SK-N-SH (cell line): ENCODE results near the gene ZNF761. TPM values are rescaled to one million over a fixed set of nuclear protein-coding genes. Genes with fewer than 3 reads are reported as not detected.

Experiments
- CTCF ChIA-PET: fragments of 300-600, 350-600 bp; formaldehyde crosslinking; extraction: SDS; loops from one replicate; lab custom pipeline; 2021; lab: Yijun Ruan, JAX
- POLR2A ChIA-PET: fragments of 350-600 bp; sonication (Branson Sonifier 250); formaldehyde crosslinking; extraction: SDS; loops from one replicate; lab custom pipeline; 2020; ENCODE audit warnings: antibody characterized with exemption, inconsistent platforms; lab: Yijun Ruan, JAX
- DNase-seq: peaks from one replicate; pipeline ENCODE4 v3.0.0; 2012
- H2AFZ ChIP-seq: fragments of 200-600 bp; sonication (generic); 2 replicates; pipeline ENCODE4 v1.8.1; 2016; ENCODE audit warnings: antibody characterized with exemption, mild to moderate bottlenecking, low read depth
- H3F3A ChIP-seq: fragments of 200-600 bp; sonication (generic); replicated peaks from 2 replicates; pipeline ENCODE3; 2016; ENCODE audit warnings: antibody characterized with exemption, mild to moderate bottlenecking; ENCODE audit not compliant: insufficient read depth
- H3K27ac ChIP-seq, 2 experiments: fragments of 200-500 bp in 1 of 2; fragments of 200-600 bp in 1 of 2; sonication (Bioruptor generic) in 1 of 2; sonication (generic), shearing (Covaris generic) in 1 of 2; 2 replicates each; pipeline versions ENCODE4 v1.5.1 to v1.6.1; 2014 to 2016; ENCODE audit warnings: low read depth in 2 of 2, inconsistent platforms in 1 of 2, low read length in 1 of 2, mild to moderate bottlenecking in 1 of 2, mixed read lengths in 1 of 2
- H3K27me3 ChIP-seq: fragments of 200-600 bp; sonication (generic), shearing (Covaris generic); 2 replicates; pipeline ENCODE4 v1.6.1; 2016; ENCODE audit warnings: mixed run types; ENCODE audit not compliant: insufficient read depth
- H3K36me3 ChIP-seq, 2 experiments: fragments of 200-500 bp in 1 of 2; fragments of 200-600 bp in 1 of 2; sonication (Bioruptor generic) in 1 of 2; sonication (generic) in 1 of 2; replicated peaks in 1 of 2; 2 replicates each; pipeline versions ENCODE3 to v1.5.1; 2014 to 2016; ENCODE audit warnings: low read length in 1 of 2, mild to moderate bottlenecking in 1 of 2; ENCODE audit not compliant: insufficient read depth in 2 of 2, control insufficient read depth in 1 of 2
- H3K4me1 ChIP-seq, 2 experiments: fragments of 200-500 bp in 1 of 2; fragments of 200-600 bp in 1 of 2; sonication (Bioruptor generic) in 1 of 2; sonication (generic), shearing (Covaris generic) in 1 of 2; 2 replicates each; pipeline versions ENCODE4 v1.5.1 to v1.6.1; 2014 to 2016; ENCODE audit warnings: low read depth in 1 of 2, low read length in 1 of 2, mixed run types in 1 of 2; ENCODE audit not compliant: insufficient read depth in 2 of 2, control insufficient read depth in 1 of 2
- H3K4me2 ChIP-seq: fragments of 200-600 bp; sonication (generic), shearing (Covaris generic); 2 replicates; pipeline ENCODE4 v1.6.1; 2017; ENCODE audit warnings: mixed run types
- H3K4me3 ChIP-seq, 2 experiments: fragments of 200-500 bp in 1 of 2; fragments of 200-600 bp in 1 of 2; sonication (Bioruptor generic) in 1 of 2; sonication (generic), shearing (Covaris generic) in 1 of 2; 2 replicates each; pipeline versions ENCODE4 v1.5.1 to v1.8.1; 2014 to 2016; ENCODE audit warnings: low read depth in 2 of 2, inconsistent platforms in 1 of 2, low read length in 1 of 2, mild to moderate bottlenecking in 1 of 2, mixed read lengths in 1 of 2, moderate library complexity in 1 of 2
- H3K79me2 ChIP-seq: fragments of 200-600 bp; sonication (generic); 2 replicates; pipeline ENCODE4 v1.8.1; 2017; ENCODE audit warnings: mild to moderate bottlenecking; ENCODE audit not compliant: insufficient read depth
- H3K9ac ChIP-seq: fragments of 200-600 bp; sonication (generic); 2 replicates; pipeline ENCODE4 v1.6.1; 2017; ENCODE audit warnings: mixed run types
- H3K9me2 ChIP-seq: fragments of 200-600 bp; sonication (generic); 2 replicates; pipeline ENCODE4 v1.6.1; 2017; ENCODE audit warnings: mixed run types
- H3K9me3 ChIP-seq: fragments of 200-600 bp; sonication (generic); 2 replicates; pipeline ENCODE4 v1.6.1; 2017; ENCODE audit warnings: mixed run types, mild to moderate bottlenecking, moderate library complexity
- H4K20me1 ChIP-seq: fragments of 200-600 bp; sonication (generic); 2 replicates; pipeline ENCODE4 v1.6.1; 2017; ENCODE audit warnings: mild to moderate bottlenecking, mixed run types; ENCODE audit not compliant: insufficient read depth
- CHD2 ChIP-seq: fragments of 150-350 bp; IDR thresholded peaks from 2 replicates; pipeline ENCODE4 v1.6.1; 2018; ENCODE audit warnings: low read length; ENCODE audit not compliant: partially characterized antibody
- ELF1 ChIP-seq: IDR thresholded peaks from 2 replicates; pipeline ENCODE4 v1.4.0; 2012
- FOXJ3 ChIP-seq: sonication (generic); formaldehyde crosslinking; IDR thresholded peaks from 2 replicates; pipeline ENCODE4 v1.5.1; 2020; ENCODE audit warnings: mild to moderate bottlenecking, missing genetic modification reagents
- FOXM1 ChIP-seq: IDR thresholded peaks from 2 replicates; pipeline ENCODE4 v1.4.0; 2012; ENCODE audit warnings: low read depth, mild to moderate bottlenecking
- GABPA ChIP-seq: IDR thresholded peaks from 2 replicates; pipeline ENCODE4 v1.4.0; 2012; ENCODE audit warnings: low read depth, mild to moderate bottlenecking
- GATA2 ChIP-seq: sonication (generic); formaldehyde crosslinking; IDR thresholded peaks from 2 replicates; pipeline ENCODE4 v1.5.0; 2020; ENCODE audit warnings: mild to moderate bottlenecking, missing genetic modification reagents
- MEF2A ChIP-seq: IDR thresholded peaks from 2 replicates; pipeline ENCODE4 v1.4.0; 2012; ENCODE audit warnings: low read depth, borderline replicate concordance
- POLR2AphosphoS5 ChIP-seq: IDR thresholded peaks from 2 replicates; pipeline ENCODE4 v1.6.1; 2012; ENCODE audit warnings: low read depth, low read length
- RAD21 ChIP-seq: IDR thresholded peaks from 2 replicates; pipeline ENCODE4 v1.6.1; 2012; ENCODE audit warnings: mild to moderate bottlenecking, low read length
- RFX5 ChIP-seq: IDR thresholded peaks from 2 replicates; pipeline ENCODE4 v1.6.1; 2012; ENCODE audit warnings: mild to moderate bottlenecking, improper control_type of control experiment, low read length
- RXRA ChIP-seq: IDR thresholded peaks from 2 replicates; pipeline ENCODE4 v1.4.0; 2012; ENCODE audit warnings: low read depth, mild to moderate bottlenecking, borderline replicate concordance
- SIN3A ChIP-seq: IDR thresholded peaks from 2 replicates; pipeline ENCODE4 v1.6.1; 2012; ENCODE audit warnings: low read depth, mild to moderate bottlenecking, low read length, moderate library complexity, borderline replicate concordance
- SMC3 ChIP-seq: IDR thresholded peaks from 2 replicates; pipeline ENCODE4 v1.6.1; 2012; ENCODE audit warnings: low read depth, low read length, improper control_type of control experiment
- TCF12 ChIP-seq: IDR thresholded peaks from 2 replicates; pipeline ENCODE4 v1.4.0; 2012
- WGBS: methylation state at CpG from one replicate; pipeline ENCODE4 v1.1.6; 2017; ENCODE audit warnings: low lambda C conversion rate; 5-methylcytosine and 5-hydroxymethylcytosine counted together
- polyA plus RNA-seq, 3 experiments: library from polyadenylated mRNA; depleted of rRNA; stranded (reverse); fragments of >200 nt; gene quantifications; 2 replicates each; pipeline ENCODE4 v1.2.3, GENCODE V29; 2012
- TF ChIP-seq, protein P1 (sequence below): fragments of 150-350 bp; IDR thresholded peaks from 2 replicates; pipeline ENCODE4 v1.6.1; 2017; ENCODE audit warnings: antibody characterized with exemption, low read length, low read depth, borderline replicate concordance
- TF ChIP-seq, protein P2 (sequence below): fragments of 200-600 bp; sonication (generic); IDR thresholded peaks from 2 replicates; pipeline ENCODE4 v1.6.1; 2017; ENCODE audit warnings: antibody characterized with exemption, mild to moderate bottlenecking, moderate library complexity
- TF ChIP-seq, protein P3 (sequence below): IDR thresholded peaks from 2 replicates; pipeline ENCODE4 v1.4.0; 2012; ENCODE audit warnings: low read depth, borderline replicate concordance

ZNF761 gene
- polyA plus RNA-seq, 1 of the 3 experiments (the other 2 are of a cell fraction): 5.9 TPM

DNA sequence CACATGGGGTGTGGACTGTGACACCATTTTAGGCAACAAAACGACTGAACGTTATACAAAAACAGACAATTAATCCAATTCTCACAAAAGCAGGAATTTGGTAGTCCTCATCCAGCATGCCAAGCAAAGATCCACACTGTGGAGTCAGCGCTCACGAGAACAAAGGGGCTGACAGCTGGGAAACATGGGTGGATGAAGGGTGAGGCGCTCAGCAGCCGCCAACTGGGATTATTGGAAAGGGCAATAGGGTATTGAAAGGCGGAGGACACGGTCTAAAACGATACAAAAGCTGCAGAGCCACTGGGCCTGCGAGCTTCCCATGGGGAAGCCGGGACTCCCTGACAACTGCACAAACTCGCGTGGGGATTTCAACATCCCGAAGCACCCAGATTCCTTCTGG, 31.1 kb downstream of the ZNF761 start:
- H3K4me2 ChIP-seq: no peak overlapping the region
- H3K9me2 ChIP-seq: no peaks in the 10 kb centered on the region
- CTCF ChIA-PET: interaction anchor here (0.5 kb wide), 1 partner anchor 152 kb away, joined by 3 read pairs; no protein-coding TSS in a partner anchor
- no peak overlapping the region for H3K27ac ChIP-seq
- H3K4me3 ChIP-seq: no peak overlapping the region
- H3K36me3 ChIP-seq: peaks cover 0 to 7% of the 10 kb centered on the region in 2 experiments
- no peaks in the 10 kb centered on the region for H3K79me2 ChIP-seq
- WGBS: 62% methylated on average over 14 of the region's 14 CpGs
- H3K9ac ChIP-seq: no peak overlapping the region
- H2AFZ ChIP-seq: no peak overlapping the region
- no peaks in the 10 kb centered on the region for H3K27me3 ChIP-seq
- TF ChIP-seq GATA2 (CRISPR knock-in tag) (no peak), FOXJ3 (CRISPR knock-in tag) (no peak), RXRA (no peak), POLR2AphosphoS5 (no peak), SIN3A (no peak), RFX5 (no peak)
- TF ChIP-seq, protein P1, sequence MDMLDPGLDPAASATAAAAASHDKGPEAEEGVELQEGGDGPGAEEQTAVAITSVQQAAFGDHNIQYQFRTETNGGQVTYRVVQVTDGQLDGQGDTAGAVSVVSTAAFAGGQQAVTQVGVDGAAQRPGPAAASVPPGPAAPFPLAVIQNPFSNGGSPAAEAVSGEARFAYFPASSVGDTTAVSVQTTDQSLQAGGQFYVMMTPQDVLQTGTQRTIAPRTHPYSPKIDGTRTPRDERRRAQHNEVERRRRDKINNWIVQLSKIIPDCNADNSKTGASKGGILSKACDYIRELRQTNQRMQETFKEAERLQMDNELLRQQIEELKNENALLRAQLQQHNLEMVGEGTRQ: no peak
- TF ChIP-seq, protein P2, sequence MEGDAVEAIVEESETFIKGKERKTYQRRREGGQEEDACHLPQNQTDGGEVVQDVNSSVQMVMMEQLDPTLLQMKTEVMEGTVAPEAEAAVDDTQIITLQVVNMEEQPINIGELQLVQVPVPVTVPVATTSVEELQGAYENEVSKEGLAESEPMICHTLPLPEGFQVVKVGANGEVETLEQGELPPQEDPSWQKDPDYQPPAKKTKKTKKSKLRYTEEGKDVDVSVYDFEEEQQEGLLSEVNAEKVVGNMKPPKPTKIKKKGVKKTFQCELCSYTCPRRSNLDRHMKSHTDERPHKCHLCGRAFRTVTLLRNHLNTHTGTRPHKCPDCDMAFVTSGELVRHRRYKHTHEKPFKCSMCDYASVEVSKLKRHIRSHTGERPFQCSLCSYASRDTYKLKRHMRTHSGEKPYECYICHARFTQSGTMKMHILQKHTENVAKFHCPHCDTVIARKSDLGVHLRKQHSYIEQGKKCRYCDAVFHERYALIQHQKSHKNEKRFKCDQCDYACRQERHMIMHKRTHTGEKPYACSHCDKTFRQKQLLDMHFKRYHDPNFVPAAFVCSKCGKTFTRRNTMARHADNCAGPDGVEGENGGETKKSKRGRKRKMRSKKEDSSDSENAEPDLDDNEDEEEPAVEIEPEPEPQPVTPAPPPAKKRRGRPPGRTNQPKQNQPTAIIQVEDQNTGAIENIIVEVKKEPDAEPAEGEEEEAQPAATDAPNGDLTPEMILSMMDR: no peak
- TF ChIP-seq, protein P3, sequence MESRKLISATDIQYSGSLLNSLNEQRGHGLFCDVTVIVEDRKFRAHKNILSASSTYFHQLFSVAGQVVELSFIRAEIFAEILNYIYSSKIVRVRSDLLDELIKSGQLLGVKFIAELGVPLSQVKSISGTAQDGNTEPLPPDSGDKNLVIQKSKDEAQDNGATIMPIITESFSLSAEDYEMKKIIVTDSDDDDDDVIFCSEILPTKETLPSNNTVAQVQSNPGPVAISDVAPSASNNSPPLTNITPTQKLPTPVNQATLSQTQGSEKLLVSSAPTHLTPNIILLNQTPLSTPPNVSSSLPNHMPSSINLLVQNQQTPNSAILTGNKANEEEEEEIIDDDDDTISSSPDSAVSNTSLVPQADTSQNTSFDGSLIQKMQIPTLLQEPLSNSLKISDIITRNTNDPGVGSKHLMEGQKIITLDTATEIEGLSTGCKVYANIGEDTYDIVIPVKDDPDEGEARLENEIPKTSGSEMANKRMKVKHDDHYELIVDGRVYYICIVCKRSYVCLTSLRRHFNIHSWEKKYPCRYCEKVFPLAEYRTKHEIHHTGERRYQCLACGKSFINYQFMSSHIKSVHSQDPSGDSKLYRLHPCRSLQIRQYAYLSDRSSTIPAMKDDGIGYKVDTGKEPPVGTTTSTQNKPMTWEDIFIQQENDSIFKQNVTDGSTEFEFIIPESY: no peak
- no peaks in the 10 kb centered on the region for H4K20me1 ChIP-seq
- DNase-seq: no peak
- no peaks in the 10 kb centered on the region for H3F3A ChIP-seq
- no peaks in the 10 kb centered on the region for H3K4me1 ChIP-seq
- peaks cover 10% of the 10 kb centered on the region; the same call in 1 of the 2 replicates for H3K9me3 ChIP-seq
- POLR2A ChIA-PET: no interaction called here

DNA sequence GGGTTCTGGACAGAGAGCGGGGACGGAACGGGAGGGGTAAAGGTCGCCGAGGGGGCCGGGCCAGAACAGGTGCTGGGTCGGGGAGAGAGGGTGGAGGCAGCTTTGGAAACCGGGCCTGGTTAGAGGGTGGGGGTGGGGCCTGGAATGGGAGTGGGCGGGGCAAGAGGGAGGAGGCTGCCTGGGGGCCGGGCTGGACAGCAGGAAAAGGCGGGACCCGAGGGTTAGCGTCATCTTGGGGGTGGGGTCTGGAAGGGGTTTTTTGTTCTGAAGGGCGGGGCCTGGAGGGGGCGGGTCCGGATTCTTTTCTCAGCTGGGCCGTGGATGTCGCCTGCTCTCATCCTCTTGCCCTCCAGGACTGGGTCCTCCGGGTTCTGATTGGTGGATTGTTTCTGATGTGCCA, 31.5 kb downstream of the ZNF761 start:
- Histone ChIP-seq H3K79me2 (no peaks in the 10 kb centered on the region), H3K9me3 (peaks cover 6% of the 10 kb centered on the region; the same call in 1 of the 2 replicates), H3K9ac (no peak overlapping the region), H3F3A (no peaks in the 10 kb centered on the region), H3K4me3 (no peak overlapping the region), H3K27me3 (no peaks in the 10 kb centered on the region), H3K4me1 (peaks cover 0 to 2% of the 10 kb centered on the region in 2 experiments; a peak in 1 of 4 replicates), H3K4me2 (no peak overlapping the region), H3K27ac (no peak overlapping the region), H3K36me3 (peaks cover 0 to 3% of the 10 kb centered on the region in 2 experiments), H4K20me1 (no peaks in the 10 kb centered on the region), H3K9me2 (no peaks in the 10 kb centered on the region), H2AFZ (no peak overlapping the region)
- WGBS: 25% methylated on average over 17 of the region's 19 CpGs
- ChIA-PET POLR2A (no interaction called here), CTCF (no interaction called here)
- TF ChIP-seq, protein P1: no peak
- TF ChIP-seq POLR2AphosphoS5 (no peak), GATA2 (CRISPR knock-in tag) (no peak), RFX5 (no peak), ELF1 (no peak), MEF2A (no peak), RAD21 (no peak), TCF12 (no peak), FOXM1 (no peak), GABPA (no peak), SMC3 (no peak), CHD2 (no peak)
- DNase-seq: peak; percentile 79
